Measurements from ENCODE around the gene DPEP3.
A peak's percentile ranks its signal among the peaks of the same experiment; 100 is the strongest.

The DPEP3 gene

DNA sequence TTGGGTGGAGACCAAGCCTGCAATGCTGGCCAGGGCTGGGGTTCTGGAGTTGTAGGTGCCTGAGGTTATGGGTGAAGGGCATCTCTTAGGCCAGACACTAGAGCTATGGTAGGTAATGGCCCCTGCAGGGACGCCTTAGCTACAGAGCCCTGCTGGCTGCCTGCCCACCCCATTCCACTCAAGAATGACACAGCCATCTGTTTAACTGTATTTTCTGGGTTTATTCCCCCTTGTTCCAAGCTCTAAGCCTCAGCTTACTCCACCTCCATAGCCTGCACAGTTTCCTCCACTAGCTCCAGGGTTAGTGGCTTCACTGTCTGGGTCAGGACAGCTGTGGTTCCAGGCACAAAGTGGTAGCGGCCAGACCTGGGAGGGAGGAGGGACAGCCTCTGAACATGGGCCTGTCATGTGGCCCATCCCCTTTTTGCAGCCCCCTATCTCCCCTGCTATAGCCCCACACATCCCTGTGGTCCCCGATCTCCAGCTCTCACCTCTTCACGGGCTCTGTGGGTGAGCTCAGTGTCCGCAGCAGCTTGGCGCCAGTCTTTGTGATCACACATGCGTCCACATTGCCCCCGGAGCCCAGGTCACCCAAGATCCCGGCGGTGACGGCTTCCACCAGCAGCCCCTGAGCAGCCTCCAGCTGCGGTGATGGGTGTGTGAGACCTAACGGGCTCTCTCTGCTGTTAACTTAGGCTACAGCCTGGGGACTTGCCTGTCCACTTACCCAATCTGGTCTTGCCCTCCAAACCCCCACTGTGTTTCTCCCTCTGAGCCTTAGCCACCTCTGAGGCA is 45.8 kb downstream of the DPEP3 start:
- peak overlapping the region; percentile 88 for H3K4me3 ChIP-seq (ENCODE audit: low read depth, low read length)
- TF ChIP-seq, protein P1, sequence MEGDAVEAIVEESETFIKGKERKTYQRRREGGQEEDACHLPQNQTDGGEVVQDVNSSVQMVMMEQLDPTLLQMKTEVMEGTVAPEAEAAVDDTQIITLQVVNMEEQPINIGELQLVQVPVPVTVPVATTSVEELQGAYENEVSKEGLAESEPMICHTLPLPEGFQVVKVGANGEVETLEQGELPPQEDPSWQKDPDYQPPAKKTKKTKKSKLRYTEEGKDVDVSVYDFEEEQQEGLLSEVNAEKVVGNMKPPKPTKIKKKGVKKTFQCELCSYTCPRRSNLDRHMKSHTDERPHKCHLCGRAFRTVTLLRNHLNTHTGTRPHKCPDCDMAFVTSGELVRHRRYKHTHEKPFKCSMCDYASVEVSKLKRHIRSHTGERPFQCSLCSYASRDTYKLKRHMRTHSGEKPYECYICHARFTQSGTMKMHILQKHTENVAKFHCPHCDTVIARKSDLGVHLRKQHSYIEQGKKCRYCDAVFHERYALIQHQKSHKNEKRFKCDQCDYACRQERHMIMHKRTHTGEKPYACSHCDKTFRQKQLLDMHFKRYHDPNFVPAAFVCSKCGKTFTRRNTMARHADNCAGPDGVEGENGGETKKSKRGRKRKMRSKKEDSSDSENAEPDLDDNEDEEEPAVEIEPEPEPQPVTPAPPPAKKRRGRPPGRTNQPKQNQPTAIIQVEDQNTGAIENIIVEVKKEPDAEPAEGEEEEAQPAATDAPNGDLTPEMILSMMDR (IDR thresholded peaks at IDR 0.05; ENCODE audit: insufficient read depth, low read depth, low read length, missing control alignments), result no peak
- no peak for DNase-seq (ENCODE audit: low read depth)

DNA sequence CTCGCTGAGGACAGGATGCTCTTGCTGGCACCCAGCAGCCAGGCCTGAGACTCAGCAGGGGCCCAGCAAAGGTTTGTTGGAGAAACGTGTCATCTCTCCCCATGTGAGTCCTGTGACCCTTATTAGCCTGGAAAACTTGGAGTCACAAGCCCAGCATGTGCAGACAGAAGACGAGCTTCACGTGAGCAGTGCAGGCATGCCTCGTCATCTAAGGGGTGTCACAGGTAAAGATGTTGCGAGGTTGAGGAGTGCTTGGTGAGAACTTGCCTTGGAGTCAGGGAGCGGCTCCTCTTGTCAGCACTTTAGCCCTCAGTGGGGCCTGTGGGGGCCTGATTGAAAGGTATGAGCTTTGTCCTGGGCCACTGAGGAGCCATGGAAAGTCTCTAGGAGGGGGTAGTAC is 46.5 kb downstream of the DPEP3 start:
- no peak for DNase-seq (ENCODE audit: low read depth)
- TF ChIP-seq, protein P1 (IDR thresholded peaks at IDR 0.05; ENCODE audit: insufficient read depth, low read depth, low read length, missing control alignments), result no peak
- no peak overlapping the region for H3K4me3 ChIP-seq (ENCODE audit: low read depth, low read length)

DNA sequence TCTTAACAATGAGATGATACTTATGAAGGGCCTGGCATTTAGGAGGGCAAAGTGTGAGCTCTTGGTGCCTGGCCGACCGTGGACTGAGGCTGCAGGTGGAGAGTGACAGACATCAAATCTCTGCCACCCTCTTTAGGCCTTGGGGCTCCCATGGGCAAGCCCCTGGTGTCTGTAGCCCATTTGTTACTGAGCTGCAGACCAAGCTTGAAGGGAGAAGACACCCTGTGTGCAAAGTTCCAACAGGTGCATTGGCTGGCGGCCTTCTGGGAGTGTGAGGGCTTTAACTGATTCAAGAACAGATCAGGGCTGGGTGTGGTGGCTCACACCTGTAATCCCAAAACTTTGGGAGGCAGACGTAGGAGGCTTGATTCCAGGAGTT is 47.8 kb downstream of the DPEP3 start:
- H3K4me3 ChIP-seq (ENCODE audit: low read depth, low read length), result no peak overlapping the region
- no peak for DNase-seq (ENCODE audit: low read depth)
- TF ChIP-seq, protein P1 (IDR thresholded peaks at IDR 0.05; ENCODE audit: insufficient read depth, low read depth, low read length, missing control alignments), result no peak

DNA sequence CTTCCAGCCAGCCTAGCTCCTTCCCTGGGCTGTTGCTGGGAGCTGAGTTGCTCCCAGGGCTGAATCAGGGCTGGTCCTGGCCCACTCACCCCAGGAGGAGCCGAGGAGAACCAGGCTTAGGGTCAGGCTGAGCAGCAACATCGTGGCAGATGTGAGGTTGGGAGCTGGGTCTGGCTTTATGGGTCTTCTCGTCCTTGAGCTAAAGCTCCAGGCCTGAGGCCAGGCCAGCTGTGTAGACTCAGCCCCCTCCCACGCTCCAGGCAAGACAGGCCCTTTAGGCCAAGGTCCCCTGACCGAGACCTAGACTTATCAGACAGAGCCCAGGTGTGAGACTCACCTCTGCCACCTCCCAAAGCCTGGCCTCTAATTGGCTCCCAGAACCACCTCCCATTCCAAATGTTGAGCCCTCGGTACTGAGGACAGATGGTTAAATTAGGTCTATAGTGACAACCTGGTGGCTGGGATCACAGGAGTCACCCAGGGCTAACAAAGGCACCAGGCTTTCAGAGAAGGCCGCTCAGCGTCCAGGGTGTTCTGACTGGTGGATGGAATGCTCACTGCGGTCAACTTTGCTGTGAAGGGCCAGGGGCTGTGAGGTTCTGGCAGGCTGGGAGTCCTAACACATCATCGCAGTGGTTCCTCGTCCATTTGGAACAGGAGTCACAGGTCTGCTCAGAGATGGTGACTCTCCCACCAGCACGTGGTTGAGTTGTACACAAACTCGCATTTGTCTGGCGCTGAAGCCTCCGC is 48.4 kb downstream of the DPEP3 start, which contains the start of gene CTRL:
Gene CTRL, minus strand, starts transcription at position 151 of the 750 bp plus-strand sequence. Its CDS starts 10 bp downstream, at position 141.
- no peak for DNase-seq (ENCODE audit: low read depth)
- TF ChIP-seq, protein P1 (IDR thresholded peaks at IDR 0.05; ENCODE audit: insufficient read depth, low read depth, low read length, missing control alignments), result no peak

DNA sequence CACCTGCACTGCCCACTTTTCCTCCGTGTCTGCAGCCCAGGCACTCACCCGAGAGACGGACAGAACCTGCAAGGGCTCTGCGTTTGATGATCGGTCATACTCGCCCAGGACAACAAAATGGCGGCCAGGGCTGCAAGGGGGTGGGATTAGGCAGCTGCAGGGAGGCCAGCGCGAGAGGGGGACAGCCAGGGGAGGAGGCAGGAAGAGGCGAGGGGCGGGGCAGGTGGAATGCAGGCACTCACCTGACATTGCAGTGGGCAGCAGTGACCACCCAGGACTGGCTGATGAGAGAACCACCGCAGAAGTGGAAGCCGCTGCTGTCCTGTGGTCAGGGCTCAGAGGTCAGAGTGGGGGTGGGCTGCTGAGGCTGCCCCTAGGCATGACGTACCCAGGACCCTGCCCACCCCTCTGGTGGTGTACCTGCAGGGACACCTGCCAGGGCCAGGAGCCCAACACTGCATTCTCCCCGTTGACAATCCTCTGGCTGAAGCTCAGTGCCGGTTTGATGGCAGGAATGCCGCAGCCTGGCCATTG is 49.6 kb downstream of the DPEP3 start:
- TF ChIP-seq, protein P1 (IDR thresholded peaks at IDR 0.05; ENCODE audit: insufficient read depth, low read depth, low read length, missing control alignments), result no peak
- no peak overlapping the region for H3K4me3 ChIP-seq (ENCODE audit: low read depth, low read length)
- DNase-seq (ENCODE audit: low read depth), result no peak

More for the DNA sequence above, 48.4 kb downstream of the DPEP3 start, which contains the start of gene CTRL:
- no peak within 1 kb of the TSS for H3K4me3 ChIP-seq (ENCODE audit: low read depth, low read length)

DNA sequence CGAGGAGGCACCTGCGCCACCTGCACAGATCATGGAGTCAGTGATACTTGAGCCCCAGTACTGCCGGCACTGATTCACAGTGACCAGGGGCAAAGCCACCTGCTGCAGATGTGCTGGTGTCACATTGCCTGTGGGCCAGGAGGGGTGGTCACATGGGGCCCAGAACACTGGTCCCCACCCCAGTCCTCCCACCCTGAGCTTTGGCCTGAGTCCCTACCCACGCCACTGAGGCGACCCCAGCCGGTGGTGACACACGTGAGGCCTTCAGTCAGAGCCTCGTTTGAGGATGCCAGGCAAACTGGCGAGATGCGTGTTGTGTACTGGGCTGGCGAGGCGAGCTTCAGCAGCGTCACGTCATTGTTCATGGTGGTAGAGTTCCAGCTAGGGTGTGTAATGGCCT is 50.1 kb downstream of the DPEP3 start:
- TF ChIP-seq, protein P1 (IDR thresholded peaks at IDR 0.05; ENCODE audit: insufficient read depth, low read depth, low read length, missing control alignments), result no peak
- no peak overlapping the region for H3K4me3 ChIP-seq (ENCODE audit: low read depth, low read length)
- DNase-seq (ENCODE audit: low read depth), result no peak
